NCI-H82 treated with DMSO at 0.1 percent for 48 hours (cell line): ENCODE results near the gene GLT6D1.

ENCODE experiments used
- DNase-seq: peaks from one replicate; lab custom pipeline; 2025; ENCODE audit not compliant: unreplicated experiment; lab: John Stamatoyannopoulos, UW

Gene GLT6D1

DNA sequence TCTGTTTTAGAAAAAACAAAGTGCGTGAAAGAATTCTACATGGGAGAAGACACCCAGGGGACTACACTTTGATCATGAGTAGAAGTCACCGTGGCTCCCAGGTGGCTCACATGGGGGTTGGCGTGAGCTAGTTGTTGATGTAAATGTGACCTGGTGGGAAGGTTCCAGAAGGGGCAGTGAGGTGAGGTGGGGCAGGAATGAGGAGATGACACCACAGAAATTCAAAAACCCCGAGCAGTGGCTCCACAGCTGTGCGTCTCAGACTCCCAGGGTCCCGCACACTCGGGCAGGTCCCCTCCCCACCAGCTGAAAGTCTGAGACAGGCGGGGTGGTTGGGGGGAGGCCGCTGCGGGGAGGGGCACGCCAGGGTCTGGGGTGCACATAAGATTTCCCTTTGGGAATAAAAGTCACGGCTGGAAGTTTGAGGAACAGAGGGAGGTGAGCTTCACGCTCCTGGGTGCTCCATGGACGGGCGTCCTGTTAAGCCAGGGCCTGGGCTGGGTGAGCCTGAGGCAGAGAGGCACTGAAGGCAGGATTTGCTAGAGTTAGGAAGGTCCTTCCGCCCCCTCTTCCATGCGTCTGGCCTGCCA is 29.9 kb downstream of the GLT6D1 start:
- DNase-seq: no peak

GRCh38 chr9:135608999-135609317 is 30.4 kb downstream of the GLT6D1 start:
- DNase-seq: no peak

DNA sequence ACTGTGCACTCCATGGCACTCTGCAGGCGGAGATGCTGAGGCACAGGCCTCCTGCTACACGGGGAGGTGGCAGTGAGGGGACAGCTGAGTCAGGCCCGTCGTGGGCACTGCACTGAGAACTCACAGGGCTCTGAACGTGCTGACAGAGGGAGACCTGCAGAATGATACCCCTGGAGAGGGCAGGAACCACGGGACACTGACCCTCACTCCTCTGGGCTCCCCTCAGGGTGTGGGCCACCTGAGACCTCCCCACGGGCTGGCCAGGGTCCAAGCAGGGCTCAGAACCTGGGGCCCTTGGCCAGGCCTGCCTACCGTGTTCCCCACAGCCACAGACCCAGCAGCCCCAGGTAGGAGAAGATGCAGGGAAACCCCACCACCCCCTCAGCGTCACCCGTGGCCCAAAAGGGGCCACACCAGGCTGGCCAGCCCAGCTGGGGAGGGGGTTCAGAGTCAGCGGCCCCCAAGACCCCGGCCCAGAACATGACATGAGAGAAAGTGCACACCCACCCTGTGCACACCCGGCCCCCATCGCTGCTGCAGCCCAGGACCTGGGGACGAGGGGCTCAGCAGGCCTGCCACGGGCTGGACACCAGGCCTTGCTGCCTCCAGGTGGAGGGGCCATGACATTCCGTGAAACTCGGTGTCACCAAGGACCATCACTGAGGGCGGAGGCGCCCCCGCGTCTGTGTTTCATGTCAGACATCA is 30.9 kb downstream of the GLT6D1 start:
- no peak for DNase-seq

GRCh38 chr9:135607401-135608293 is 31.7 kb downstream of the GLT6D1 start:
- no peak for DNase-seq

DNA sequence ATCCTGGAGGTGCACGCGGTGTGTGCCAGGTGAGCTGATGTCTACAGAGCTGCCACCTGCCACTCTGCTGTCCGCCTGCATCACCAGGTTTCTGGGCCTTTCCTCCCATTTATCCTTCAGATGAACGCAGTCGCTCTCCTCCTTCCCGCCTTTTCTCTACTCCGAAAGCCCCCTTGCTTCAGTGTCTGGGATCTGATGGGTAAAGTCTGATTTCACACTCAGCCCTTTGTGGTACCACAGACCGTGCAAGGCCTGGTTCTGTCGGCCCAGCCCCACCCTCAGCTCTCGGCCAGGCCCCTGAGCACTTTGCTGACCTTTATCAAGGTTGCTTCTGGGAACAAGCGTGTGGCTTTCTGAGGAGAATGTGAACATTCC is 32.5 kb downstream of the GLT6D1 start:
- no peak for DNase-seq

GRCh38 chr9:135605238-135605781 is 34.0 kb downstream of the GLT6D1 start:
- DNase-seq: no peak

- DNase-seq: no peak
These were observed 34.7 kb downstream of the GLT6D1 start for GRCh38 chr9:135604437-135605237.

DNA sequence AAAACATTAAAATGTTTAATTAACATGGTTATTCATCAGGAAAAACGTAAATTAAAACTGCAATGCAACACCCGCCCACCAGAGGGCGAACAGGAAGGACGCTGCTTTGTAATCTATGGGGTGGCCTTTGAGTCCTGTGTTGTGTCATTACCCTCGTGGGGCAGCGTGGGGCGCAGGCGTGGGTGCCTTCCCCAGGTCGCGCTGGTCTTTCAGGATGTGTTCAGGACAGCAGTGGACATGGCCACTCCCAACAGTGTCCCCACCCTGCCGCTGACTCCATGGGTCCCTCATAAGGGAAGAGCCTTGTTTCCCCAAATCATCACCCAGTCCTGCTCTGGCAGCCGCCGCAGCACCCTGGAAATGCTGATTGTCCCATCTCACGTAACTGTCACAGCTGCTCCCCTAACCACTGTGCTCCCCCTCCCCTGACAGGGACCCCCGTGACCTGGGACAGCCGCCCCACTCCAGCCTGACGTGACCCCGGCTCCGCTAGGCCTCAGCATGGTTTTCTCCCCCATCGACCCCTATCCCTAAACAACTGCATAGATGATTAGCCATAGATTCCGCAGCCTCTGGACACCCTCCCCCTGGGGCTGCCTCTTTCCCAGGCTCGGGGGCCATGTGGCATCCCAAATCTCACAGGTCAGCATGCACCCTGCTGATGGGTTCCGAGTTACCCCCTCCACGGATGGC is 36.4 kb downstream of the GLT6D1 start:
- DNase-seq: no peak

- peak; percentile 12 for DNase-seq
These were observed 37.4 kb downstream of the GLT6D1 start for GRCh38 chr9:135601988-135602387.

DNA sequence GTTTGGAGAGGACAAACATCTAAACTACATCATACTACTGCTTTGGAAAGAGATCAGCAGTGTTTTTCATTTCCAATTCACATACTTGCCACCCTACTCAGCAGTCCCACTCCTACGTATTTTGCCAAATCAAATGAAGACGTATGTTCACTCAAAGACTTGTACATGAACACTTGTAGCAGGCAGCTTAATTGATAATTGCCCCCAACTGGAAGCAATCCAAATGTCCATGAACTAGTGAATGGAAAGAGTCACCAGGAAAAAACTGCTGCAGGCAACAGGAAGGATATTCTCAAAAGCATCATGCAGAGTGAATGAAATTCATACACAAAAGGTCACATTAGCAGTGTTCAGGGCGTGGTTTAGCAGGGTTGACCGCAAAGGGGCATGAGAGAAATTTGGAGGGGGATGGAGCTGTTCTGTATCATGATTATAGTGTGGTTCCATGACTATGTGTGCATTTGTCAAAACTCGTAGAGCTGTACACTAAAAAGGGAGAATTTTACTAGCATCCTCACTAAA is 39.0 kb downstream of the GLT6D1 start:
- no peak for DNase-seq

DNA sequence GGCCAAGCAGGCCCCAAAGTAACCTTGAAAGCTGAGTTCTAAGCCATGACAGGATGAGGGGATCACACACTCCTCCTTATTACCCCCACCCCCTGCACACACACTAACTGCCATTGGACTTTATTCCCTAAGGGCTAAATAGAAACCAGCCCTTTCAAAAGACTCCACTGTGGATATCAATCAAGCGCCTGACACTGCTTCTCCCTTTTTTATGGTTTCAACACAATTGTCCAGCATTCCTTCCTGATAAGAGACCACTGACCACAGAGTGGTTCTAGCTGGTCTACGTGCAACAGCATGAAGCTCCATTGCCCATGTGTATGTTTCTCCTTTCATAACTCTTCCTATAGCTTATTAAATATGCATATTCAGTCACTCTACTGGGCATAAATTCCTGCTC is 43.1 kb downstream of the GLT6D1 start:
- DNase-seq: no peak

DNA sequence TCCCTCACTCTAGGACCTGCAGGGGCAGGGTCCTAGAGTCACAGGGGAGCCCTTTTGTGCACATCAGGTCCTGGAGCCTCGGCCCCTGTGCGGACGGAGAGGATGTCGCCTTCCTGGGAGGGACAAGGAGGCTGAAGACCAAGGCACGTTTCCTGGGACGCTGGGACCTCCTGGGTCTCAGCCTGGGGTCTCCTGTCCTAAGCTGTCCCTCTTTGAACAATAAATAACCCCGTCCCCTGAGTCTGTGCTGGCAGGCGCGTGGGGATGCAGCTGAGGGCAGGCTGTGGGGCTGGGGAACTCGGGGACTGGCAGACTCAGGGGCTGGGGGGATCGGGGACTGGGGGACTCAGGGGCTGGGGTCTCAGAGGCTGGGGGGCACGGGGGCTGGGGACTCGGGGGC is 46.7 kb downstream of the GLT6D1 start:
- DNase-seq: no peak

GRCh38 chr9:135592331-135592590 is 47.1 kb downstream of the GLT6D1 start:
- DNase-seq: no peak

DNA sequence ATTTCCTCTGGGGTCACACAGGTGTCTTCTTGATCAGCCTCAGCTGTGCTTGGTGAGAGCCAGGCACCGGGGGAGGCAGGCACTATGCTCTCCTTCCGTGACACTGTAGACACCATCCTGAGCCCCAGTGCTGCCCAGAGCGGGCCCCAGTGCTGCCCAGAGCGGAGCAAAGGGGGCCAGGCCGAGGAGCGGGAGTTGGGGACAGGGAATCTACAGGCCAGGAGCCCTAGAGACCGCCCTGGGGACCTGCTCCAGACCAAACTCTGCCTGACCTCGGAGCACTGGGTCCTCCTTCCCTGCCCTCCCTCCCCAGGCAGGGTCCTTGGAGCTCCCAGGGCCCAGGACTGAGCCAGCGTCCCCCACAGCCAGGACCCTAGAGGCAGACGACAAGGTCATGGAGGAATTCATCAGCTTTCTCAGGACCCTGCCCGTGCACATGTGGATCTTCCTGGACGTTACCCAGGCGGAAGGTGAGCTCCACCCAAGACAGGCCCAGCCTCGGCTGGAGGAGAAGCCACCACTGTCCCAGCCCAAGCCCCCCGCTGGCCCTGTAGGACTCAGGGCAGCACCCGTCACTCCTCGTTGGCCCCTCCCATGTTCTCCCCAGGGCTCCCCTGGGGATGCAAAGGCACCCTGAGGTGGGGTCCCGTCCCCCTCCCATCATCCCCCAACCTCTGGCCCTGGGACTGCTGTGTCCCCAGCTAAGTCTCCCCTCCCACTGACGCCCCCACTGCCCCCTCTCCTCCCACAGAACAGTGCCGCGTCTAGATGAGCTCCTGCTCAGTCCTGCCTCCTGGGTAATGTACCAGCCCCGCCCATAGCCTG is 47.6 kb downstream of the GLT6D1 start:
- no peak for DNase-seq

DNA sequence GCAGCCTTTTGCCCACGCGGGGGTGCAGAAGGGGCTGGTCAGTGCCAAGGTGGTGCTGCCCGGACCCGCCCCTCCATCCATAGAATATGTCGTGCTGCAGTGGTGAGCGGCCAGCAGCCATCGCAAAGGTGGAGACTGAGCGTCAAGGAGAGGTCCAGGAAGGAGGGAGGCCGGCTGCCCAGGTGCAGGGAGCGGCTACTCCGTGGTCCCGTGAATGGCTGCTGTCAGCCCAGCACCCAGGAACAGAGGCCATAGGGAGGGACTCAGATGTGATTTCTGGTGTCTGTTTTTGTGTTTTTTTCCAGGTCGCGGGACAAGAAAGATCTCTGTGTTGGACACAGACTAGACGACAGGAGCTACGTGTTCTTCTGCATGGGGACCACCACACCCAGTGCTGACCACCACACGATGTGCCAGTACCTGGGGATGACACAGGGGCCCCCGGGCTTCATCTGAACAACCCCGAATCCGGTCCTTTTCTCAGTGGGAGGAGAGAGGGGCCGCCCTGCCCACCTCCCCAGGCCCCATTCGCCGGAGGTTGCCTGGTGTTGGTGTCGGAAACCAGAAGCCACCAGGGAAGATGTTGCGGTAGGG is 48.8 kb downstream of the GLT6D1 start:
- DNase-seq: no peak

GRCh38 chr9:135589596-135590485 is 49.5 kb downstream of the GLT6D1 start:
- DNase-seq: no peak

GRCh38 chr9:135588886-135589595 is 50.3 kb downstream of the GLT6D1 start:
- DNase-seq: no peak

DNA sequence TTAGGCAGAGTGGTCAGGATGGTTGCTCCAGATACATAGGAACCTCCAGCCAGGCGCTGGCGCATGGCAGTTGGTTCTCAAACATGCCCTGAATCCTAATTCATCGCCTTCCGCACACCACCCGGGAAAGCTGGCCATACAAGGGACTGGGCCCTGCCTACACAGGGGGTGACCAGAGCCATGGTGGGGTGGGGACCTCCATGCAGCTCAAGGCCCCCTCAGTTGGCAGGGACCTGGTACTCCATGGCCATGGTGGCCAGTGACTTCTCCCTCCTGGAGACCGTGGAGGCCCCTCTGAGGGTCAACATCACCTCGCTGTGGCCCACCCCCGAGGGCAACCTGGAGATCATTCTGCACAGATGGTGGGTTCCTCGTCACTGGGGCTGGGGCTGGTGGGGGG is 51.0 kb downstream of the GLT6D1 start:
- DNase-seq: no peak
